AG04449 (cell line): Measurements from ENCODE around the gene HMG20A.

Source experiments
- CTCF ChIA-PET: fragments of 350-600 bp; formaldehyde crosslinking; extraction: SDS; loops from one replicate; lab custom pipeline; 2021; ENCODE audit warnings: antibody characterized with exemption; lab: Yijun Ruan, JAX
- POLR2A ChIA-PET: fragments of 400-600, 350-600 bp; formaldehyde crosslinking; extraction: SDS; loops from one replicate; lab custom pipeline; 2020; ENCODE audit warnings: antibody characterized with exemption, inconsistent platforms; lab: Yijun Ruan, JAX
- DNase-seq: peaks from one replicate; pipeline ENCODE4 v3.0.0-alpha.2; 2010; ENCODE audit warnings: low read depth, low spot score
- H3K4me3 ChIP-seq: 2 replicates; pipeline ENCODE4 v1.5.1; 2011; ENCODE audit warnings: low read depth, mild to moderate bottlenecking, control low read depth, low read length
- CTCF ChIP-seq: IDR thresholded peaks from one replicate; pipeline ENCODE4 v1.5.1; 2011; ENCODE audit warnings: mild to moderate bottlenecking, moderate library complexity, low read length, control low read depth, inconsistent platforms; ENCODE audit not compliant: insufficient read depth; ENCODE audit errors: missing control alignments

HMG20A gene

DNA sequence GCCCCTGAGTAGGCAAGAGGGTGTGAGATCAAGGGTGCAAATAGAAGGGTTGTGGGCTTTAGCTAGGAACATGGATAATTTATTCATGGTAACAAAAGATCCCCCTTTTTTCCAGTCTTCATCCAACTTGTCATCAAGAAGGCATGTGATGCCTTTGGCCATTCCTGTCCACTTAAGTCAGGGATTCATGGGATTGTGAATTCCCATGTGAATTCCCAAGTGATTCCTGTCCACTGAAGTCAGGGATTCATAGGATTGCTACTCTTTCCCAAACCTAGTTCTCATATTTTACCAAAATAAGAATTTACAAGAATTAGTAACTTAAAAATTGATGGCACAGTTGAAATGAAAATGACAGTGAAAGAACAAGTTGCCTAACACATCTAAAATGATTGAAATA is 40.8 kb downstream of the HMG20A start:
- TF ChIP-seq CTCF: no peak
- DNase-seq: no peak
- no peak overlapping the region for H3K4me3 ChIP-seq
- CTCF ChIA-PET: no interaction called here
- POLR2A ChIA-PET: no interaction called here

GRCh38 chr15:77464129-77464865 is 43.6 kb downstream of the HMG20A start:
- DNase-seq: no peak
- no peak overlapping the region for H3K4me3 ChIP-seq
- POLR2A ChIA-PET: no interaction called here
- CTCF ChIA-PET: no interaction called here
- no peak for TF ChIP-seq CTCF

- TF ChIP-seq CTCF: no peak
- no peak overlapping the region for H3K4me3 ChIP-seq
- no peak for DNase-seq
- CTCF ChIA-PET: no interaction called here
- POLR2A ChIA-PET: no interaction called here
Observed at GRCh38 chr15:77466521-77466920, 45.8 kb downstream of the HMG20A start.

- ChIA-PET CTCF (no interaction called here), POLR2A (no interaction called here)
- TF ChIP-seq CTCF: no peak
- DNase-seq: no peak
- no peak overlapping the region for H3K4me3 ChIP-seq
Observed at GRCh38 chr15:77468896-77469295, 48.2 kb downstream of the HMG20A start.

DNA sequence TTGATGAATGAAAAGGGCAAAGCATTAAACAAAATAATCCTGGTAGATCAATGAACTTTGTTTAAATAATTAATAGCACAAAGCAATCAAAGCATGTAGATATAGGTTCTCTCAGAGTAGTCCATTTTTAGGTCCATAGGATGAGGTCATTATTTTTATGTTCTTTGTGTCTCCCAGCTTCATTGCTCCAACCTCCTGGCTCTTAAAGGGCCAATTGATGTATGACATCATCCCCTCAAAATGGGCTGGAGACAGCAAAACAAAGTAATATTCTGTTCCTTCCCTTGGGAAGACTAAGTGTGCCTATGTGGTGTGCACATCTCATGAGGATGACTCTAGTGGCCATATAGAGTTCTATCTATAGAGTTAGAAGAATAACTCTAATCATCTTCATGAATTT is 49.5 kb downstream of the HMG20A start:
- POLR2A ChIA-PET: no interaction called here
- TF ChIP-seq CTCF: no peak
- CTCF ChIA-PET: no interaction called here
- H3K4me3 ChIP-seq: no peak overlapping the region
- DNase-seq: no peak

GRCh38 chr15:77473328-77473727 is 52.6 kb downstream of the HMG20A start:
- CTCF ChIA-PET: interaction anchor here (1.5 kb wide), 1 partner anchor 9 kb away, joined by 4 read pairs; no protein-coding TSS in a partner anchor
- TF ChIP-seq CTCF: no peak
- H3K4me3 ChIP-seq: no peak overlapping the region
- DNase-seq: no peak
- POLR2A ChIA-PET: no interaction called here
